ENCODE measurements around the gene DNAH6. TPM values are rescaled to one million over a fixed set of nuclear protein-coding genes. Genes with fewer than 3 reads are reported as not detected.

Gene DNAH6
- total RNA-seq, 1 experiment from 2014 or later, result under 0.01 TPM

DNA sequence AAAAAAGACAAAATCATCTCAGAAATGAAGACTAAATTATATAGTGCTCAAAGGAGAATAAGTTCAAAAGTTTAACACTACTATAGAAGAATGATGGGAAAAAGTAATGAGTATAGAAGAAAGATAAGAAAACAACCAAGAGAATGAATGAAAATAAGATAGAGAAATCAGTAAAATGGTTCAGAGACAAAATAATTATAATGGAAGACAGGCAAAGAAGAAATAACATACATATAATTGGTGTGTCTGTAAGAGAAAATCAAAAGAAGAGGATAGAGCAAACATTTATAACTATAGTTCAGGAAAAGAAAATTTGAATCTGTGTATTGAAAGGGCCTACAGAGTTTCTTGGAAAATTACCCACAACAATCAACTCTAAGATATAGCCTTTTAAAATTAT is 43.5 kb downstream of the DNAH6 start:
- in situ Hi-C loops (cut with HindIII; ENCODE audit: low sequenced_read_pairs), result no loop called here
- no peak for DNase-seq (ENCODE audit: low spot score)

DNA sequence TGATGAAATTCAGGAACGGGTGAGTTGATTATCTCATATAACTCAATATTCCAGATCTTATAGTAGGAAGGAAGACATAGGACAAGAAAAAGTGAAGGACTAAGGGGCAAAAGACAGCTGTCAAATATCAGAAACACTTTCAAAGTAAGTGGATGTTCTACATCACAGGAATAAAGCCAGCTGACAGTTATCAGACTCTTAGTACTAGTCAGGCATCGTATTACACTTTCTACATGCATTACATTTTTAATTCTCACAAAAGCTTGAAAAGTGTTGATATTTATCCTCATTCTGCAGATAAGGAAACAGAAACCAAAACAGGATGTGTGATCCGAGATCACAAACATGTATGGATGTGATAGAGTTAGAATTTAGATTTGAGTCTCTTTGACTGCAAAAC is 63.4 kb downstream of the DNAH6 start:
- in situ Hi-C loops (cut with HindIII; ENCODE audit: low sequenced_read_pairs), result no loop called here
- no peak for DNase-seq (ENCODE audit: low spot score)

DNA sequence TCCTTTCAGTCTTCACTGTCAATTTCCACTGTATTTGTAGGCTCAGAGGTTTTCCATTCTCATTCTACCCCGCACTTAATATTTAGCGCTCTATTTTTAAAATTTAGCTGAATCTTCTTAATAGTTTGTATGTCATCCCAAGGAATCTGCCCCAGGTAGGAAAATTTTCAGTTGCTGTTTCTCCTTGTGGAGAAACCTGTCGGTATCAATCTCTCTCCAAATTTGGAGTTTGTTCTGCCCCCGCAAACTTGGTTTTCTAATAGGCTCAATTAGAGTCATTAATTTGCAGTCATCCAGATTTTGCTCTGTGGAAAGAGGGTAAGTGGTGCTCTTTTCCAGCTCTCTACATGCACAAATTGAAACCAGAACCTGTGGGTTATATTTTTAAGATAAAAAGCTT is 87.6 kb downstream of the DNAH6 start:
- in situ Hi-C loops (cut with HindIII; ENCODE audit: low sequenced_read_pairs), result no loop called here

DNA sequence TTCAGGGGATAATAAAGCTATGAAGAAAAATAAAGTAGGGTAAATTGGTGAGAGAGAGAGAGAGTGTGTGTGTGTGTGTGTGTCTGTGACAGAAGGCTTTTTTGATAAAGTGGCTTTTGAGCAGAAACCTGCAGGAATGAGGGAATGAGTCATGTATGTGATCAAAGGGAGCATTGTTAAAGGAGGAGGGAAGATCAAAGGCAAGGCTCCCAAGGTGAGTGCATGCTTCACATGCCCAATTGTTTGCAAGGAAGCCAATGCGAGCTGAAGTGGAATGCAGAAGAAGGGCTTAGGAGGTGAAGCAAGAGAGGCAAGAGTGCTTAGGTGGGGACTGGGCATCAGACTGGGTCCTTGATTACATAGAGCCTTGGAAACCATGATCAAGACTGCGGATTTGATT is 96.8 kb downstream of the DNAH6 start:
- in situ Hi-C loops (cut with HindIII; ENCODE audit: low sequenced_read_pairs), result no loop called here
- DNase-seq (ENCODE audit: low spot score), result no peak

More for the DNA sequence above, 87.6 kb downstream of the DNAH6 start:
- DNase-seq (ENCODE audit: low spot score), result no peak

DNA sequence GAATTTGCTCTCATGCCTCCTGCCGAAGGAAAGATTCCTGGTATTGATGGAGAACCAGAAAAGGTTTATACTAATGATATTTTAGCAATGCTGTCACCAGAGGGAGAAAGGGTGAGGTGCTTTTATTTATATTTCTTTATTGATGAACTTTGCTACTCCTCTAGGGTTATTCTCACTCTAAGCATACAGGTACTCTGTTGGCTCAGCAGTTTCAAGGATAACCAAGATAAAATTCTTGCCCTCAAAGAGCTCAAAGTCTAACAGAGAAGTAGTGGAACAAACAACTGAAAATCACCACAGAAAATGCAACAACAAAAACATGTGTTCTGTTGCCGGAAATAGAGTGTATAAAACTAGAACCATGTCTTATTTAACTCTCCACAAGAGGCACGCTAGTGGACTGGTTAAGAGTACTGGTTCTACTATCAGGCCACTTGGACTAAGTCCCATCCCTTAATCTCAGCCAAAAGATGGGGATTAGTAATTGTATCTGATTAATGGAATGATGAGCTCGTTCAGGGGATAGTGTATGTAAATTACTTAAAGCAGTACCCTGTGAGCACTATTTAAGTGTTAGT is 103.6 kb downstream of the DNAH6 start:
- no peak for DNase-seq (ENCODE audit: low spot score)
- in situ Hi-C loops (cut with HindIII; ENCODE audit: low sequenced_read_pairs), result no loop called here

DNA sequence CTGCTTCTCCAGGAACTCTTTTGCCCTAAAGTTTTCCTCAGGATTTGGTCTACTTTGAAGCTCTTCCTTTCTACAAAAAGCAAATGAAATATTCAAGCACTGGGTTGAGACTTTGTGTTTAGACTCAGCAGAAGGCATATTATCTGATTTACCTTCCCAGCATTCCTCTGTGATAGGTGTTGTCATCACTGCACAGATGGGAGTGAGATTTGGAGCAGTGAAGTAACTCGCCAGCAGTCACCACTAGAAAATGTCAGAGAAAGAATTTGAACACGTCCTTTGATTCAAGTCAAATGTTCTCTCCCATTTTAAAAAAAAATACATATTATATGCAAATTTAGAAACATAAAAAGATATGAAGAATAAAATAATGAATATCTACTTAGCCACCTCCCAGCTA is 112.2 kb downstream of the DNAH6 start:
- in situ Hi-C loops (cut with HindIII; ENCODE audit: low sequenced_read_pairs), result no loop called here
- DNase-seq (ENCODE audit: low spot score), result no peak

DNA sequence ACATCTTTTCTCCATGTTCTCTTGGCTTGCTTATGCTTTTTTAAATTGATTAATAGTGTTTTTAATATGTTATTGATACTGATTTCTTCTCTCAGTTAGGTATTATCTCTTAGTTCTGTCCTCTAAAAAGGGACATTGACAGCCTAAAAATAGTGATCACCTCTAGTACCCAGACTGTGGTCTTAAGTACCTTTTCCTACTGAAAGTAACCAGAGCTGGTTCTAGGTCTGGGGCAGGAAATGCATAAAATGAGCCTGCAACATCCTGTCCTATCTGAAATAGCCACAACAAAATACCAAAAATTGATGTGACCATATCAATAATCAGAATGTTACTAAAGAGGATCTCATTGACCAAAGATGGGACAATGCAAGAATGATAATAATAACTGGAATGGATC is 113.3 kb downstream of the DNAH6 start:
- in situ Hi-C loops (cut with HindIII; ENCODE audit: low sequenced_read_pairs), result no loop called here

DNA sequence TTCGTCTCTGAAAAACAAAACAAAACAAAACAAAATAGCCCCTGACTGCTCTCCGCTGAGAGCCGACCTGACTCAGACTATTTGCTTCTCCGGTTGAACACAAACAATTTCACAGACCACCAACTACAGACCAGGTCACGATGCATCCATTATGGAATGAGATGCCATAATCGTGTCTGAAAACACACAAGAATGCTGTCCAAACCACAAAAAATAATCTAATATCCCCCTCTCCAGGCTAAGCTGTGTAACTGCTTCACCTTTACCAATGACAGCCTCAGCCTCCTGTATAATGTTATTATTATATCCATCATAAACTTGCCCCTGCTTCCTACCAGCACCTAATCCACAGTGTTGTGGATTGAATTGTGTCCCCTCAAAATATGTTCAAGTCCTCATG is 114.7 kb downstream of the DNAH6 start:
- in situ Hi-C loops (cut with HindIII; ENCODE audit: low sequenced_read_pairs), result no loop called here
- peak; percentile 6 for DNase-seq (ENCODE audit: low spot score)

More for the DNA sequence above, 113.3 kb downstream of the DNAH6 start:
- no peak for DNase-seq (ENCODE audit: low spot score)

DNA sequence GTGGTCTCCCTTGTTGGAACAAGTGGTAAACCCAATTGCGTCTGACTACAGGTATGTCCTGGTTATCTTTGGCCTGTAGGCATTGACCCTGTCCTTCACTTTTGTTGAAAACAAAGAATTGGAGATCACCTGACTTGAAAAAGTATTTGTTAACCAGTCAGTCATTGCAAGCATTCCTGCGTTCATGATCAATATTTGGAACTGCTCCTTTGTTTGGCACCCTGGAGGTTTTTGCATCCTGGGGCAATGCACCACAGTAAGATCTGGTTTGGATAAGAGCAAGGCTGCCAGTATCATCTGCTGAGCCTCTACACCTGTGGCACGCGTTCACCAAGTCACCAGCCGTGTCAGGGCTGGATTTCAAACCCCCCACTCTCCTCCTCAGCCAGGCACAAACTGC is 115.7 kb downstream of the DNAH6 start:
- no peak for DNase-seq (ENCODE audit: low spot score)
- in situ Hi-C loops (cut with HindIII; ENCODE audit: low sequenced_read_pairs), result no loop called here

DNA sequence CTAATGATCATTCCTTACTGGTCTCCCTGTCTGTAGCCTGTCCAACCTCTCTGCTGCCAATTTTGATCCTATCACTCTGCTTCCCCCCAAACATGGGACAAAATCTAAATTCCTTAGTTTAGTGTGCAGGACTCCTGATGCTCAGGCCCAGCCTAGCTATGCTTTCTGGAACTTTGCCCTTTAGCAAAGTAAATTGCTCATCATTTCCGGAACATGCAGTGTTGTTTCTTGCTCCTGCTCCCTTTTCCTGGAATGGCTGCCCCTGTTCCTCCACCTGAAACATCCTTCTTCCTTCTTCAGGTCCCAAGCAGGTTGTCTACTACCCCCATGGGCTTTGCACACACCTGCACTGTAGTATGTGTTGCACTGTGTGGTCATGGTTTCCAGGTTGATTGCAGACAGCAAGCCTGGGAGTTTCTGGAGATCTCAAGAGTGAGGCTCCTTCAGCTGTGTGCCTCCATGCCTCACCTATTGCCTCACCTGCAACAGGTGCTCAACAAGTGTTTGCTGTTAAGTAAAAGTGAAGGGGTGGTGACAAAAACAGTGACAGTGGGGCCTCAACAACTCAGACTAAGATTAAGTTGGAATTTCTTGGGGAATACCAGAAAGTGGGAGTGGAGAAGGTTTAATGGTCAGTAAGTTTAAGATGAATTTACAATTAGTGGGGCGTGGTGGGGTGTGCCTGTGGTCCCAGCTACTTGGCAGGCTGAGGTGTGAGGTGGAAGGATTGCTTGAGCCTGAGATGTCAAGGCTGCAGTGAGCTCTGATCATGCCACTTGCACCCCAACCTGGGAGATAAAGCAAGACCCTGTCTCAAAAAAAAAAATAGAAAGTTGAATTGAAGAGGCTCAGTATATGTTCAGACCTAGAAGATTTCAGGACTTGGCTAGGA is 120.0 kb downstream of the DNAH6 start:
- in situ Hi-C loops (cut with HindIII; ENCODE audit: low sequenced_read_pairs), result no loop called here

DNA sequence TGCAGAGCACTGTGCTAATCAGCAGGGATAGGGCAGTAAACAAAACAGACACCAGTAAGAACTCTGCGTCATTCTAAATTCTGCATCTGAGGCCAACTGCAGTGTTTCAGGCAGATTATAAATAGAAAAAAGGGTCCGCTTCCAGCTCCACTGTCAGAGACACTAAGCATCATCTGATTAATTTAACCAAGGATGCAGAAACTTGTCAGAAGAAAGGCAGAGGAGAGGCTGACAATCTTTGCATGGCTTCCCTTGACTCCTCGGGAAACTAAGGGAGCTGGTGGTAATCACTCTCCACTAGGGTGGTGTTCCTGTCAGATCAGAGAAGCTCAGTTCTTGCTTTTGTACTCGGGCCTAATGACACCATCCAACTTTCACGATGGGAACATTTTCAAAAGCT is 123.5 kb downstream of the DNAH6 start:
- peak; percentile 42 for DNase-seq (ENCODE audit: low spot score)
- in situ Hi-C loops (cut with HindIII; ENCODE audit: low sequenced_read_pairs), result no loop called here

More for the DNA sequence above, 120.0 kb downstream of the DNAH6 start:
- no peak for DNase-seq (ENCODE audit: low spot score)

DNA sequence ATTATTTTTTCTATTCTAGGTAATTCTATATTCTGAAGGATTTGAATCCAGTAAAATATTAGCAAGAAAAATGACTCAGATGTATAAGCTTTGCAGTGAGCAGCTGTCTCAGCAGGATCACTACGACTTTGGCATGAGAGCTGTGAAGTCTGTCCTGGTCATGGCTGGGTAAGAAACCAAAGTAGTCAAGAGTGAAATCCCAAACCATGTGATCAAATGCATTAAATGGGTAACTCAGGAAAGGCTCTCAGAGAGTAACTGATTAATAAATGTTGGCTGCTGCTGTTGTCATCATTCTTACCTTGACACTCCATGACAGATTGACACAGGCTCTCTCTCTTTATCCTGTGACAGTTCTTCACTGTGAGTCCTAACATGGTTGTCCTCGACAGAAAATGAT is 124.1 kb downstream of the DNAH6 start:
- in situ Hi-C loops (cut with HindIII; ENCODE audit: low sequenced_read_pairs), result no loop called here
- peak; percentile 13 for DNase-seq (ENCODE audit: low spot score)

DNA sequence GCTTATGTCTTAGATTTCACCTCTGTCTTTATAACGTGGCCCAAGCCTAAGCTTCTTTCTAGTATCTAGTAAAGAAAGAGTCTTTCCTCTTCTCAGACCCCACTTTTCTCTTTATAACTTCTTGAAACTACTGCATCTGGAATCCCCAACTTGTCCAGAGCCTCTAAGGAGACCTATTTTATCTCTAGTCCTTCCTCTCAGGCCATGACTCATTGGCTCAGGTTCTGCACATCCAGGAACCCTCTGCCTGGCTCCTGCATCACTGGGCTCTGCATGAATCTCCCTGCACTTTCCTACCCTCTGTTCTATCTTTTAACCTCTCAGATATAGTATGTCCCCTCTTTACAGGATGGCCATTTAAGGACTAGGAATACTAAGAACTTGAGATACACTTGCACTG is 124.7 kb downstream of the DNAH6 start:
- in situ Hi-C loops (cut with HindIII; ENCODE audit: low sequenced_read_pairs), result no loop called here
- no peak for DNase-seq (ENCODE audit: low spot score)

DNA sequence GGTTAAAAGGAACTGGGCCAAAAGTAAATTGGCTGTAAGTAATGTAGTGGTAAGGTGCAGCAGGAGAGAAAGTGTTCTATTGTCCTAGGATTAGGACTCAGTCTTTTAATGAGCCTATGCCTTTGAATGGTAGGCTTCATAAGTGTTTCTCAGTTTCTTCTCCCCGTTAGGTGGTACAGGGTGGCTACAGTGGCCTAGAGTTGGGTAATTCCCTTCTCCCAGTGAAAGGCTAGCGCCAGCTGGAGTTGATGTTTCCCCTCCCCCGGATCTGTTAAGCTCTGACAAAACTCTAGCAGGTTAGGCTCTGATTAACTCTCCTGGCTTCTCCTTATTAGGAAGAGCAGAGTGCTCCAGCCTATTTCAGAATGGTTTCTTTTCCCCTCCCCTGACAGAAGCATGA is 127.7 kb downstream of the DNAH6 start:
- DNase-seq (ENCODE audit: low spot score), result no peak
- in situ Hi-C loops (cut with HindIII; ENCODE audit: low sequenced_read_pairs), result no loop called here

DNA sequence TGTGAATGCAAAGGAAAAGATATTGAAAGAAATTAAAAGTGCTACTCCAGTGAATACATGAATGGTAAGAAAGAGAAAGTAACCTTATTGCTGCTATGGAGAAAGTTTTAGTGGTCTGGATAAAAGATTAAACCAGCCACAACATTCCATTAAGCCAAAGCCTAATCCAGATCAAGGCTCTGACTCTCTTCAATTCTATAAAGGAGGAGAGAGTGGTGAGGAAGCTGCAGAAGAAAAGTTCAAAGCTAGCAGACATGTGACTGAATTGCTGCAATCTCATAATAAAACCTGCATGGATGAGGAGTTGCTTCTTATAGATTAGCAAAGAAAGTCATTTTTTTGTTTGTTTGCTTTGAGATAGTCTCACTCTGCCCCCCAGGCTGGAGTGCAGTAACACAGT is 130.2 kb downstream of the DNAH6 start:
- in situ Hi-C loops (cut with HindIII; ENCODE audit: low sequenced_read_pairs), result no loop called here
- DNase-seq (ENCODE audit: low spot score), result no peak

DNA sequence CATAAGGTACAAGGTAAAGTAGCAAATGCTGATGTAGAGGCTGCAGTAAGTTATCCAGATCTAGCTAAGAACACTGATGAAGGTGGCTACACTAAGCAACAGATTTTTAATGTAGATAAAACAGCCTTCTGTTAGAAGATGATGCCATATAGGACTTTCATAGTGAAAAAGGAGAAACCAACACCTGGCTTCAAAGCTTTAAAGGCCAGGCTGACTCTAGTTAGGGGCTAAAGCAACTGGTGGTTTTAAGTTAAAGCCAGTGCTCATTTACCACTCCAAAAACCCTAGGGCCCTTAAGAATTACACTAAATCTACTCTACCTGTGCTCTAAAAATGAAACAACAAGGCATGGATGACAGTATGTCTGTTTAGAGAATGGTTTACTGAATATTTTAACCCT is 131.0 kb downstream of the DNAH6 start:
- DNase-seq (ENCODE audit: low spot score), result no peak
- in situ Hi-C loops (cut with HindIII; ENCODE audit: low sequenced_read_pairs), result no loop called here

DNA sequence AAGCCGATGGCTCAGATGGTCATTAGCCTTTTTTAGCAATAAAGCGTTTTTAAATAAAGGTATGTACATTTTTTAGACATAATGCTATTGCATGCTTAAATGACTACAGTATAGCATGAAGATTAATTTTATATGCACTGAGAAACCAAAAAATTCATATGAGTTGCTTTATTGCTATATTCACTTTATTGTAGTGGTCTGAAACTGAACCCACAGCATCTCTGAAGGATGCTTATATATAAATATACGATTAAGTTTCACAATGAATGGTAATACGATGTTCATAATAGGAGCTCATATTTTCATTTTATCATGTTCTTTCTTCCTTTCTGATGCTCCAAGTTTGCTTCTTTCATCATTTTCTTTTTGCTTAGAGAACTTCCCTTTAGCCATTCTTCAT is 132.8 kb downstream of the DNAH6 start:
- no peak for DNase-seq (ENCODE audit: low spot score)
- in situ Hi-C loops (cut with HindIII; ENCODE audit: low sequenced_read_pairs), result no loop called here

DNA sequence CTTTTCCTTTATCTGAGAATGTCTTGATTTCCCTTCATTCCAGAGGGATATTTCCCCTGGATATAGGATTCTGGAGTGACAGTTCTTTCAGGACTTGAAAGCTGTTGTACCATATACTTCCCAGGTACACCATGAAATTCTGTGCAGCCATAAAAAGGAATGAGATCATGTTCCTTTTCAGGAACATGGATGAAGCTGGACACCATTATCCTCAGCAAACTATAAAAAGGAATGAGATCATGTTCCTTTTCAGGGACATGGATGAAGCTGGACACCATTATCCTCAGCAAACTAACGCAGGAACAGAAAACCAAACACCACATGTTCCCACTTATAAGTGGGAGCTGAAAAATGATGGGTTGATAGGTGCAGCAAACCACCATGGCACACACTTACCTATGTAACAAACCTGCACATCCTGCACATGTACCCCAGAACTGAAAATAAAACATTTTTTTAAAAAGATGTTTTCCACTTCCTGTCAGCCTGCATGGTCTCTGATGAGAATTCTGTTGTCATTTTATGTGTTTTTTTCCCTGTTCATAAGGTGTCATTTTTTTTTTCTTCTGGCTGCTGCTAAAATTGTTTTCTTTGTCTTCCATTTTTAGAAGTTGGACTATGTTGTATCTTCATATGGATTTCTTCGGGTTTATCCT is 133.3 kb downstream of the DNAH6 start:
- in situ Hi-C loops (cut with HindIII; ENCODE audit: low sequenced_read_pairs), result no loop called here
- DNase-seq (ENCODE audit: low spot score), result no peak

DNA sequence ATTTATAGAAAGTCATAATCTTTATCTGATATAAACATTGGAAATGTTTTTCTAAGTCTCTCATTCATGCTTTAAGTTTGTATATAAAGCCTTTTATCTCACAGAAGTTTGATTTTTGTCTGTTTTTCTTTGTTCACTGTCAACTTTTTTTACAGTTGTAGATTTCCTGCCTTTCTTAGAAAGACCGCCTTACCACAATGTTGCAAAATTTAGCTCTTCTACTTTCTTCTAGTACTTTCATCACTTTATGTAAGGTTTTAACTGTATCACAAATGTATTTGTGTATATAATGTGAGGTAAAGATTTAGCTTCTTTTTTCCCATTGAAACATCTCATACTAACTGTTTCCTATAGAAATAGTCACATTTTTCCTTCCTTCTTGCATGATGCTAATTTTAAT is 136.1 kb downstream of the DNAH6 start:
- in situ Hi-C loops (cut with HindIII; ENCODE audit: low sequenced_read_pairs), result no loop called here
- DNase-seq (ENCODE audit: low spot score), result no peak

DNA sequence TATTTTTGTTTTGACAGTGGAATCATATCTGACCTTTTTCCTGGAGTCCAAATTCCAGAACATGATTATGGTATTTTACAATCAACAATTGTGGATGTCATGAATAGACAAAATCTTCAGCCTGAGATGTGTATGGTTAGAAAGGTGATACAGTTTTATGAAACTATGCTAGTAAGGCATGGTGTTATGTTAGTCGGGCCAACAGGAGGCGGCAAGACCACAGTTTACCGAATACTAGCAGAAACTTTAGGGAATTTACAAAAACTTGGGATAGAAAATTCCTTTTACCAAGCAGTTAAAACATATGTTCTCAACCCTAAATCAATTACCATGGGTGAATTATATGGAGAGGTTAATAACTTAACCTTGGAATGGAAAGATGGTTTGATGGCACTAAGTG is 137.0 kb downstream of the DNAH6 start:
- no peak for DNase-seq (ENCODE audit: low spot score)
- in situ Hi-C loops (cut with HindIII; ENCODE audit: low sequenced_read_pairs), result no loop called here

All from G401 (cell line).